Body of pancreas (tissue), 4 donors: ENCODE results near the gene KRTAP10-8. TPM values are rescaled to one million over a fixed set of nuclear protein-coding genes. Genes with fewer than 3 reads are reported as not detected.

Experiments used
- ATAC-seq: fragments of 150-250 bp; one replicate; pipeline ENCODE4 v1.9.1; 2016
- DNase-seq, 4 donors: peaks; one replicate each; pipeline ENCODE4 v3.0.0-alpha.2; 2019
- H3K27ac ChIP-seq, 4 donors: fragments of 200-600 bp; sonication (generic); 1 replicate in 3 of 4; 2 replicates in 1 of 4; pipeline versions ENCODE4 v1.5.1 to v1.6.1; 2016 to 2019; ENCODE audit warnings: mild to moderate bottlenecking in 1 of 4, mixed read lengths in 1 of 4, moderate library complexity in 1 of 4
- H3K27me3 ChIP-seq, 2 donors: fragments of 200-600 bp; sonication (generic); one replicate each; pipeline ENCODE4 v1.6.0; 2016; ENCODE audit warnings: mild to moderate bottlenecking in 1 of 2
- H3K36me3 ChIP-seq, 2 donors: fragments of 200-600 bp; sonication (generic); replicated peaks in 1 of 2; 2 replicates each; pipeline ENCODE4 v1.5.1; 2016; ENCODE audit warnings: low read depth in 2 of 2; ENCODE audit not compliant: insufficient read depth in 1 of 2
- H3K4me1 ChIP-seq: fragments of 200-600 bp; sonication (generic); one replicate; pipeline ENCODE4 v1.6.0; 2016
- H3K4me3 ChIP-seq, 2 donors: fragments of 200-600 bp; sonication (generic); 1 replicate in 1 of 2; 2 replicates in 1 of 2; pipeline ENCODE4 v1.5.1; 2016 to 2019
- H3K9me3 ChIP-seq, 3 donors: fragments of 200-600 bp; sonication (generic); 1 replicate in 2 of 3; 2 replicates in 1 of 3; pipeline ENCODE4 v1.5.1; 2016
- POLR2A ChIP-seq, 3 donors: fragments of 450-650 bp; IDR thresholded peaks; one replicate each; pipeline ENCODE4 v1.6.1; 2016; ENCODE audit warnings: antibody characterized with exemption in 3 of 3, mild to moderate bottlenecking in 2 of 3
- WGBS, 2 donors: methylation state at CpG; one replicate each; pipeline ENCODE4 v1.1.5; 2017; 5-methylcytosine and 5-hydroxymethylcytosine counted together
- intact Hi-C: fragments of 100-400 bp; cut with DNase I; formaldehyde crosslinking; loops from one replicate; pipeline ENCODE4 v1.15.1; 2023
- total RNA-seq, 2 donors: library from RNA; depleted of rRNA; stranded (reverse); fragments of >200 nt; gene quantifications; one replicate each; pipeline ENCODE4 v1.1.0, GENCODE V29; 2016
- TF ChIP-seq, protein P1 (sequence below), 7 experiments: fragments of 450-650 bp in 4 of 7; fragments of 200-600 bp in 3 of 7; sonication (generic) in 3 of 7; IDR thresholded peaks; one replicate each; pipeline ENCODE4 v1.5.1; 2016 to 2019; ENCODE audit warnings: antibody characterized with exemption in 7 of 7

The KRTAP10-8 gene
- total RNA-seq, 2 donors from 2014 or later = not detected

DNA sequence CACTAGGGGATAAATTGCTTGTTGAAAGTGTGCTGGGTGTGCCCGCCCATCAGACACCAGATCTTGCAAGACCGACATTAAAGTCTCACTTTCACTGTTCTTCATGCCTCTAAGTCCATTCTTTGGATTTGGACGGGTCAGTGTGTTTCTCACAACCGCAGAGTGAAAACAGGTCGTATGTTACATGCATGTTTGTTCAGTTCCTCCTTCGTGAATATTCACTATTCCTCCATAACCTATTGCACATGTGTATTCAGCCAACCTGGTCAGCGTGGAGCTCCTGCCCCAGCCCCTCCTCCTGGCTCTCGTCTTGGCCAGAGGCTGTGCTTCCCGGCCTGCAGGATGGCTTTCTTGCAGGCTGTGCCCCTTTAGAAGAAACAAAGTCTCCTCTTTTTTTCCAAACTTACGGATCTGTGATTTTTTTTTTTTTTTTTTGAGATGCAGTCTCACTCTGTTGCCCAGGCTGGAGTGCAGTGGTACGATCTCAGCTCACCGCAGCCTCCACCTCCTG, 17.4 kb upstream of the KRTAP10-8 start:
- no peaks in the 10 kb centered on the region for H3K9me3 ChIP-seq
- no peak overlapping the region for H3K27ac ChIP-seq
- H3K4me3 ChIP-seq = no peak overlapping the region
- TF ChIP-seq, protein P1, sequence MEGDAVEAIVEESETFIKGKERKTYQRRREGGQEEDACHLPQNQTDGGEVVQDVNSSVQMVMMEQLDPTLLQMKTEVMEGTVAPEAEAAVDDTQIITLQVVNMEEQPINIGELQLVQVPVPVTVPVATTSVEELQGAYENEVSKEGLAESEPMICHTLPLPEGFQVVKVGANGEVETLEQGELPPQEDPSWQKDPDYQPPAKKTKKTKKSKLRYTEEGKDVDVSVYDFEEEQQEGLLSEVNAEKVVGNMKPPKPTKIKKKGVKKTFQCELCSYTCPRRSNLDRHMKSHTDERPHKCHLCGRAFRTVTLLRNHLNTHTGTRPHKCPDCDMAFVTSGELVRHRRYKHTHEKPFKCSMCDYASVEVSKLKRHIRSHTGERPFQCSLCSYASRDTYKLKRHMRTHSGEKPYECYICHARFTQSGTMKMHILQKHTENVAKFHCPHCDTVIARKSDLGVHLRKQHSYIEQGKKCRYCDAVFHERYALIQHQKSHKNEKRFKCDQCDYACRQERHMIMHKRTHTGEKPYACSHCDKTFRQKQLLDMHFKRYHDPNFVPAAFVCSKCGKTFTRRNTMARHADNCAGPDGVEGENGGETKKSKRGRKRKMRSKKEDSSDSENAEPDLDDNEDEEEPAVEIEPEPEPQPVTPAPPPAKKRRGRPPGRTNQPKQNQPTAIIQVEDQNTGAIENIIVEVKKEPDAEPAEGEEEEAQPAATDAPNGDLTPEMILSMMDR (IDR thresholded peaks at IDR 0.05) = no peak
- no peak for TF ChIP-seq POLR2A (IDR thresholded peaks at IDR 0.05)
- DNase-seq (no peak), ATAC-seq (no peak)
- no peaks in the 10 kb centered on the region for H3K27me3 ChIP-seq
- no peaks in the 10 kb centered on the region for H3K36me3 ChIP-seq
- 64 to 65% methylated on average over 12 of the region's 12 CpGs for WGBS, 2 donors
- intact Hi-C loops = no loop called here
- no peaks in the 10 kb centered on the region for H3K4me1 ChIP-seq

DNA sequence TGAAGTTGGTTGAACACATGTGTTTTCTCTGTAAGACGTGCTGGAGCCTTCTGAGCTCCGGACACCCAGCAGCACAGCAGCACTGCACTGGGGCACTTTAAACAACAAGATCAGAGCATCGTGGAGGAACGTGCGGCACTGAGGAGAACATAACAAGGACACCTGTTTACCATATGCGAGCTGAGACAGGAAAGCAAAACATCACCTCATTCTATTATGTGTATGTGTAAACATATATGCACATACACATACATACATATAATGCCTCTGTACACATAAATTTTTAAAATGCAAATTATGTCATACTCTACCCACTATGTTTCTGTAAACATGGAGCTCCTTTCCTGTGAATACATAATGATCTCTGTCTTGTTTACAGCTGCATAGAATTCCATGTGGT, 16.4 kb upstream of the KRTAP10-8 start:
- Histone ChIP-seq H3K9me3 (no peaks in the 10 kb centered on the region), H3K4me3 (no peak overlapping the region), H3K27me3 (no peaks in the 10 kb centered on the region), H3K4me1 (no peaks in the 10 kb centered on the region), H3K27ac (no peak overlapping the region), H3K36me3 (no peaks in the 10 kb centered on the region)
- ATAC-seq = no peak
- WGBS, 2 donors = 60 to 66% methylated on average over 6 of the region's 6 CpGs
- intact Hi-C loops = no loop called here
- TF ChIP-seq, protein P1 (IDR thresholded peaks at IDR 0.05) = no peak
- TF ChIP-seq POLR2A (IDR thresholded peaks at IDR 0.05) = no peak
- no peak for DNase-seq

DNA sequence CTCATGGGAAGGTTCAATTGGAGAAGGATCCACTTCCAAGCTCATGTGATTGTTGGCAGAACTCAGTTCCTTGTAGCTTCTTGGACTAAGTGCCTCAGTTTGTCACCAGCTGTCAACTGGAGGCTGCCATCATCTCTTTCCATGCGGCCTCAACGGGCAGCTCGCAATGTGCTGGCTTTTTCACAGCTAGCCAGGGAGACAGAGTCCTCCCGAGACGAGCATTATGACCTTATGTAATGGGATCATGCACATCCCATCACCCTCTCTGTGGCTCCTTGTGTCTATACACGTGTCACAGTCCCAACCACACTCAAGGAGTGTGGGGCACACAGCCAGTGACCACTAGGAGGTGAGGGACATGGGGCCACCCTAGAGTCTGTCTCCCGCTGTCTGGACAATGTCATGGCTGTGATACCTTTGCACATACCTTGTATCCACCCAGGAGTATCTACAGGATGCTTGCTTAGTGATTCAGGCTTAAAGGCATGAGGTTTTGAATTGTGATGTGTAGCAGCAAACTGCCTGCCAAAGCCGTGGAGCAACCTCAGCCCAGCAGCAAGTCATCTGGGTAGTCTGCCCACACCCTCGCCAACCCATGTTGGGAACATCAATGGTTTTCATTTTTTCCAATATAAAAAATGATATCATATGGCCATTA, 15.7 kb upstream of the KRTAP10-8 start:
- 40 to 70% methylated on average over 7 to 9 of the region's 9 CpGs for WGBS, 2 donors
- TF ChIP-seq, protein P1 (IDR thresholded peaks at IDR 0.05) = no peak
- H3K27ac ChIP-seq = no peak overlapping the region

DNA sequence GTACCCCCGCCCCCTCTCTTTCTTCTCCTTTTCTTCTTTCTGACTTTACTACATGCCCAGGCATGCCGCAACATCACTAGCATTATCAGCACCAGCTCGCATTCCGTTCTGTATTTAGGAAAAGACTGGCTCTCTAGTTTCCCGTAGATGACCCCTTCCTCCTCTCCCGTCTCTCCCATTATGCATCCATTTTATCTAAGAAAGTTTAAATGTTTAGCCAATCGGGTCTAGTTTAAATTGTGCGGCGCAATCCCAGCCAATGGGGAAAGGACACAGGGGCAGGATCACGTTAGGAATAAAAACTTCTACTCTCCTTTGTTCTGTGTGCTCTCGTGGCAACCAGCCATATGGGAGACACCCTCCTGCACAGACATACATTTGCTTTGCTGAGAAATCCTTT, 13.8 kb upstream of the KRTAP10-8 start:
- intact Hi-C loops = no loop called here
- H3K4me3 ChIP-seq = no peak overlapping the region
- no peaks in the 10 kb centered on the region for H3K27me3 ChIP-seq
- H3K4me1 ChIP-seq = no peaks in the 10 kb centered on the region
- ATAC-seq (no peak), DNase-seq (no peak)
- WGBS, 2 donors = 57 to 72% methylated on average over 11 of the region's 11 CpGs
- H3K36me3 ChIP-seq = no peaks in the 10 kb centered on the region
- TF ChIP-seq, protein P1 (IDR thresholded peaks at IDR 0.05) = no peak
- no peak for TF ChIP-seq POLR2A (IDR thresholded peaks at IDR 0.05)
- no peaks in the 10 kb centered on the region for H3K9me3 ChIP-seq
- no peak overlapping the region for H3K27ac ChIP-seq

More for the DNA sequence above, 15.7 kb upstream of the KRTAP10-8 start:
- Histone ChIP-seq H3K36me3 (no peaks in the 10 kb centered on the region), H3K4me1 (no peaks in the 10 kb centered on the region), H3K9me3 (no peaks in the 10 kb centered on the region), H3K4me3 (no peak overlapping the region), H3K27me3 (no peaks in the 10 kb centered on the region)
- no peak for ATAC-seq
- intact Hi-C loops = no loop called here
- no peak for DNase-seq
